DMS153 (cell line): ENCODE results near the gene IDI1.
"Not testable (repeated sequence)": the region's sequence is repeated elsewhere in the genome, so short reads cannot be mapped to it uniquely, and the experiment has no call there.

ENCODE experiments used
- DNase-seq: peaks from one replicate; lab custom pipeline; 2025; lab: John Stamatoyannopoulos, UW

IDI1 gene

GRCh38 chr10:1048732-1049424 lies at the start of gene IDI1:
IDI1 (minus strand) TSS chr10:1049119; CDS start chr10:1049003, 116 bp downstream.
- peak; percentile 88 for DNase-seq

- DNase-seq = no peak
These were observed 48.5 kb upstream of the IDI1 start for GRCh38 chr10:1097436-1097835.

DNA sequence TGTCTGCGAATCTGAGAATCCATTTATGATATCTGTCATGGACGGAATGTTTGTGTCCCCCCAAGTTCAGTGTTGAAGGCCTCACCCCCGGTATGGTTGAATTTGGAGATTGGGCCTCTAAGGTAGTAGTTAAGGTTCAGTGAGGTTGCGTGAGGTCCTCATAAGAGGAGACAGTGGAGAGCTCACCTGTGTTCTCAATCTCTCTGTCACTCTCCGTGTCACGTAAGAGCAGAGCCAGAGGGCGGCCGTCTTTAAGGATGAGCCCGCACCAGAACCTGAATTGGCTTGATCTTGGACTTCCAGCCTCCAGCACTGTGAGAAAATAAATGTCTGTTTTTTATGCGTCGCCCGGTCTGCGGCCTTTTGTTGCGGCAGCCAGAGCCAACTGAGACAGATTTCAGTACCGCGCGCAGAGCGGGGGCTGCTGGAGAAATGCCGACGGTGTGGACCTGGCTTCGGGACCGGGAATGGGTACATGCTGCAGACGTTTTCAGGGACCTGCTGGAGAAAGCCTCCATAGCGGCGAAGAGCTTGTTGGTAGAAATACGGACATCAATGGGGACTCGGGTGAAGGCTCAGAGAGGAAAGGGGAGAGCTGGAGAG lies 47.5 kb upstream of the IDI1 start:
- no peak for DNase-seq

DNA sequence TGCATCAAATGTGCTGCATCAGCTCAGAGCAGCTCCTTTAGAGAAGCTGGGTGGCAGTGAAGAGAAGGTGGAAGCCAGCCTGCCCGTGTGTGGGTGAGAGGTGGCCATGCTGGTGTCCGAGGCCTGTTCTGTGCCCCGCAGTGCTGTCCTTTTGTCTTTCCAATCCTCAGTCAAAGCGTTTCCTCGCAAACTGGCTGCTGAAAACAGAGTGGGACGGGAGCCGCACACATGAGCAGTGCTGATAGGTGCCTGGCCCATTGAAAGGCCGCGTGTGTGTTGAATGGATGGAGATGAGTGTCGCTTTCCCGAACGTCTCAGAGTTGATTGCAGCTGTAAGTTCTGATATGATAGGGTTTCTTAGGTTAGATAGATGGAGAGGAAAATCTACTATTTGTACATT lies 46.6 kb upstream of the IDI1 start:
- DNase-seq = no peak

DNA sequence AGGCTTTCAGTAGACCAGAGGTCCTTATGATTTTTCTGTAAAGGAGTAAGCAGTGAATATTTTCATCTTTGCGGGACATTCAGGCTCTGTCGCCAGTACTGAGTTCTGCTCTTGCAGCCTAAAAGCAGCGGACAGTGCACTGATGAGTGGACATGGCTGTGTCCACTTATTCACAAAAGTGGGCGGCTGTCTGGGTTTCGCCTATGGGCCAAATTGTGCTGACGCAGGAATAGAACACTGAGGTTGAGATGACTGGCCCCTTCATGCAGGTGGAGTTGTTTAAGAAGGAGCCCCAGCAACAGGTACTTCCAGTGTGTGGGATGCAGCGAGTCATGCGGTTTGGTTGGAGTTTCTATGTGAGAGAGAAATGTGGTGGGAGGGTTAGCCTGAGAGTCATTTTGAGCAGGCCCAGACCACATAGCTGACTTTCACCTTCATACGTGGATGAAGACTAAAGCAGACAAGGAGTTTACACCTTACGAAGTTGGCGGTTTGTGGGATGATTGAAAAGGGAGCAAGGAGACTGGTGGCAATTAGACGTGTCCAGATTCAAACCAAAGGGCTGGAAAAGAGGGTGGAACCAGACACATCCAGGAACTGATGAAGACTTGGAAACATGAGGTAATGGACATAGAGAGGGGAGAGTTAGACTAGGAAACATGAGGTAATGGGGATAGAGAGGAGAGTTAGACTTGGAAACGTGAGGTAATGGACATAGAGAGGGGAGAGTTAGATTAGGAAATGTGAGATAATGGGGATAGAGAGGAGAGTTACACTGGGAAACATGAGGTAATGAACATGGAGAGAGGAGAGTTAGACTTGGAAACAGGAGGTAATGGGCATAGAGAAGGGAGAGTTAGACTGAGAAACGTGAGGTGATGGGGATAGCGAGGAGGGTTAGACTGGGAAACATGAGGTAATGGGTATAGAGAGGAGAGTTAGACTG lies 45.5 kb upstream of the IDI1 start:
- DNase-seq = no peak

- DNase-seq = no peak
These were observed 44.8 kb upstream of the IDI1 start for GRCh38 chr10:1093696-1094095.

- DNase-seq = no peak
These were observed 41.8 kb upstream of the IDI1 start for GRCh38 chr10:1090696-1091095.

- no peak for DNase-seq
These were observed 40.2 kb upstream of the IDI1 start for GRCh38 chr10:1089017-1089689.

DNA sequence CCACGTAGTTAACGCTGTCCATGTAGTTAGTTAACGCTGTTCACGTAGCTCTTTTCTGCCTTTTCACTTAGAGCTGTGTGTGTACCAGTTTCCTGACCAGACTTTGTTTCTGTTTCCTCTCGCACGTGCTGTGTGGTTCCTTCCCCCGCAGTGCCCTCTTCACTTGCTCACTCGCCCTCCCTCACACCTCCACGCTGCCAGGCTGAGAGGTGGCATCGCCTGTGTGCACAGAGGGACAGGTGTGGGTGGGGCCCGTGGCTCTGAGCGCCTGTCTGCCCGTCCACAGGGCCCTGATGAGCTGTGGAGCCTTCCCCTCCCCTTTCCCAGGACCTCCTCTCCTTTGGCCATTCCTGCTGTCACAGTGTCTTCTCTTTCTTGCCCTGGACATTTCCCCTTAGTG lies 37.9 kb upstream of the IDI1 start:
- DNase-seq = no peak

DNA sequence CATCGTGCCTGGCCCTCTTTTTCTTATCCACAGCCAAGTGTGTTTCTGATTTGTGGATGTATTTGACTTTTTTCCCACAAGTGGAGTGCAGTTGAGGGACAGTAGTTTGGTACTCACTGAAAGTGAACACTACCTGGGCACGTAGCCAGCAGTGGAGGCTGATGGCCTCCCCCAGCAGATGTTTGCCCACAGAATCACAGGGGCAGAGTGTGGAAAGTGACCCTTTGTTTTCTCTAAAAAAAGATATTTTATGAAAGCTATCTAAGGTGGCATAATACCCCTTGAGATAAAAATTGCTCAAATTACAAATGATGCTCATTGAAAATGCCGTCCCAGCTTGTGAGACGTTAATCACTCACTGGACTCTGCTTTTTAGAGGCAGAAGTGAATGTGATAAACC lies 36.3 kb upstream of the IDI1 start:
- no peak for DNase-seq

- DNase-seq = no peak
These were observed 35.4 kb upstream of the IDI1 start for GRCh38 chr10:1084011-1084950.

DNA sequence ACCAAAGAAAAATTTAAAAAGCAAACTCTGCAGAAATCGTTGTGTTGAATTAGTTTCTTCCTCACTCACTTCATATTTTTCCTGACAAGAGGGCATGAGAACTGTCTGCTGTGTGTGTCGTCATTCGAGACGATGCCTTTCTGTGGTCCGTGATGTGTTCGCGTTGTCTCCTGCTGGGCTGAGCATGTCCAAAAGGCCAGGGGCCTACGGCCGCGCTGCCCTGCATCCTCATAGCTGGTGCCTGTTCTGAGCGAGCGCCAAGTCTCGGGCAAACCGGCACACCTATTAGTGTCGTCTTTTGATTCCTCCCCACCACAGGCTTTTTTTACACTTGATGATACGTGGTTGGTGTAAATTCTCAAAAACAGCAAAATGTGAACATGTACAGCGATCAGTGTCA lies 34.7 kb upstream of the IDI1 start:
- no peak for DNase-seq

DNA sequence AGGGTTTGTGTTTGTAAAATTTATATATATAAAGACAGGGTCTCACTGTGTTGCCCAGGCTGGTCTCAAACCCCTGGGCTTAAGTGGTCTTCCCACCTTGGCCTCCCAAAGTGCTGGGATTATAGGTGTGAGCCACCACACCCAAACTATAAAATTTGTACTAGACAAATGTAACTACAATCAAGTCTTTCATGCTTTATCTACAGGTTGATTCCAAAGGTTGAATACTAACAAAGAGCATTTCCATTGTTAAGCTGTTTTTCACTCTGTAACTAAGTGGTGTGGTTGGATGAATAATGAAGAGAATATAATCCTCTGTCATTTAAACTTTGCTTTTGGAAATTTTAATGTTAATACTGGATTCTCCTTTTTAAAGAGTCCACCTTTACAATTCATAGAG lies 29.7 kb upstream of the IDI1 start:
- DNase-seq = no peak

GRCh38 chr10:1074748-1075308 lies 25.9 kb upstream of the IDI1 start:
- no peak for DNase-seq

DNA sequence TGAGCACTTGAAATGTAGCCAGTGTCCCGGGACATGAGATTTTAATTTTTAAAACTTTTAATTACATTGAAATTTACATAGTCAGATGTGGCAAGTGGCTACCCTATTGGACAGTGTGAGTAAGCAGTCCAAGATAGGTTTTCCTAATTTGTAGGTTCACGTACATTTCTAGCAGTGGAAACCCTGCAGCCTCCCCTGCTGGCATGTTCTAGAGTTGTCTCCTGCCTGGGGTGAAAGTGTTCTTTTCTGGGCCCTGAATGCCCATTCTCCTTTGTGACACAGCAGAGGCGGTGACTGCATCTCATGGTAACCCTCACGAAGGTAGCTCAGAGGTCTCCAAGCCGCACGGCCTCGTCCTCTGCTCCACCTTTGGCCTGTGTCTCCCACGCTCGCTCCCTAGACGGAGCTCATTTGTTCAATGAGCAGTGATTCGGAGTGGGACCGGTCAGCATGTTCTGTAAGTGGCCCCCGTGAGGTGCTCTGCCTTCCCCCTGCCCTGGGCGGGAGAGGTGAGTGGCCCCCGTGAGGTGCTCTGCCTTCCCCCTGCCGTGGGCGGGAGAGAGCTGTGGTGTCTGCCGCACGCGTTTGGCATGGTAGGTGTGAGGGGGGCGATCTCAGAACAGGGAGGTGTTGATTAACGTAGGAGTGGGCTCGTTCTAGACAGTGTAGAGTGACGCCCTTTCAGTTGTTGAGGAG lies 25.3 kb upstream of the IDI1 start:
- no peak for DNase-seq

DNA sequence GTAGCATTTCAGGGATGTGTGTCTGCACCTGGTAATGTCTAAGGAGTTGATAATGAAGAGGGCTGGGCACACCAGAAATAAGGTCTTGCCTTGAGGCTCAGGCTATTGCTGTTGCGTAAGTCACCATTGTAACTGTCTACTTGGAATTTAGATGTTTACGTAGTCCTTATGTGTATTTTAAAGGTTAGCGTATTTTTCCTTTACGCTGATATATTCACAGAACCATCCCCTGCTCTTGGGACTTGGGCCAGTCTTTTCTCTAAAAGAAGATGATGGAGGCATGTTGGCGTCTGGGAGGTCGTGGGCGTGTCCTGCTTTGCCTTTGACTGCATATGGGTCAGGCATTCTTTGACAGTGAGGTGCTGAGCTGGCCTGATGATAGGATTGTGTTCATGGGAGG lies 22.0 kb upstream of the IDI1 start:
- DNase-seq = no peak

GRCh38 chr10:1068380-1069361 lies 19.8 kb upstream of the IDI1 start:
- no peak for DNase-seq

GRCh38 chr10:1066734-1067133 lies 17.8 kb upstream of the IDI1 start:
- DNase-seq = not testable (repeated sequence)

DNA sequence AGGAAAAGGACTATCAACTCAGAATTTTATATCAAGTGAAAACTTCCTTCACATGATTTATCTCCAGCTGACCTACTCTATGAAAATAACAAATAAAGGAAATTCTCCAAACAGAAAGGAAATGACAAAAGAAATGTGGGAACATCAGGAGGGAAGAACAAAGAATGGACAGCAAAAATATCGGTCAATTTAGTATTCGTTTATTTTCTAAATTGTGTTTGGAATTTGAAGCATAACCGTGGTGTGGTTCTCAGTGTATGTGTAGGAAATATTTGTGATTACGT lies 16.0 kb upstream of the IDI1 start:
- DNase-seq = no peak
